Measurements from ENCODE around the gene RPP25. TPM values are rescaled to one million over a fixed set of nuclear protein-coding genes. Genes with fewer than 3 reads are reported as not detected.

Gene RPP25
- total RNA-seq, 4 donors from 2014 or later, result 14.2 to 23.1 (median 16.4) TPM

- Histone ChIP-seq H3K4me3 (replicated peaks in 1 of 3) (no peak overlapping the region), H3K4me1 (peaks cover 8 to 10% of the 10 kb centered on the region in 2 donors), H3K27ac (no peak overlapping the region), H3K27me3 (no peaks in the 10 kb centered on the region), H3K9me3 (no peaks in the 10 kb centered on the region), H3K36me3 (no peaks in the 10 kb centered on the region)
- intact Hi-C loops (cut with DNase I), result no loop called here
- DNase-seq, result no peak
- TF ChIP-seq CTCF (IDR thresholded peaks at IDR 0.05) (no peak), POLR2A (IDR thresholded peaks at IDR 0.05) (no peak)
- WGBS, 2 donors, result 38 to 57% methylated on average over 1 of the region's 1 CpG
Measured at GRCh38 chr15:74992619-74993018, 36.0 kb upstream of the RPP25 start.

- TF ChIP-seq CTCF (IDR thresholded peaks at IDR 0.05), result no peak
- no peak for TF ChIP-seq POLR2A (IDR thresholded peaks at IDR 0.05)
- no peaks in the 10 kb centered on the region for H3K27me3 ChIP-seq
- H3K27ac ChIP-seq, result no peak overlapping the region
- H3K4me3 ChIP-seq (replicated peaks in 1 of 3), result no peak overlapping the region
- H3K9me3 ChIP-seq, result no peaks in the 10 kb centered on the region
- no peaks in the 10 kb centered on the region for H3K36me3 ChIP-seq
- no peaks in the 10 kb centered on the region for H3K4me1 ChIP-seq
- intact Hi-C loops (cut with DNase I), result no loop called here
- DNase-seq, result no peak
Measured at GRCh38 chr15:74989527-74989926, 33.0 kb upstream of the RPP25 start.

- Histone ChIP-seq H3K27ac (no peak overlapping the region), H3K9me3 (no peaks in the 10 kb centered on the region), H3K4me1 (no peaks in the 10 kb centered on the region), H3K36me3 (no peaks in the 10 kb centered on the region), H3K4me3 (replicated peaks in 1 of 3) (no peak overlapping the region), H3K27me3 (no peaks in the 10 kb centered on the region)
- 27 to 32% methylated on average over 4 of the region's 4 CpGs for WGBS, 2 donors
- DNase-seq, result peak; percentile 50 to 55
- intact Hi-C loops (cut with DNase I), result no loop called here
- TF ChIP-seq CTCF (IDR thresholded peaks at IDR 0.05), result peak in 4 of 6 experiments; percentile 38 to 51 (median 48)
- TF ChIP-seq POLR2A (IDR thresholded peaks at IDR 0.05), result no peak
Measured at GRCh38 chr15:74988007-74988800, 31.6 kb upstream of the RPP25 start.

- no peaks in the 10 kb centered on the region for H3K36me3 ChIP-seq
- H3K27ac ChIP-seq, result no peak overlapping the region
- H3K27me3 ChIP-seq, result no peaks in the 10 kb centered on the region
- TF ChIP-seq POLR2A (IDR thresholded peaks at IDR 0.05) (no peak), CTCF (IDR thresholded peaks at IDR 0.05) (no peak)
- no peaks in the 10 kb centered on the region for H3K9me3 ChIP-seq
- WGBS, 2 donors, result 37 to 46% methylated on average over 4 of the region's 4 CpGs
- intact Hi-C loops (cut with DNase I), result no loop called here
- no peaks in the 10 kb centered on the region for H3K4me1 ChIP-seq
- DNase-seq, result no peak
- H3K4me3 ChIP-seq (replicated peaks in 1 of 3), result no peak overlapping the region
Measured at GRCh38 chr15:74983725-74984231, 27.2 kb upstream of the RPP25 start.

GRCh38 chr15:74982183-74982582 is 25.6 kb upstream of the RPP25 start:
- intact Hi-C loops (cut with DNase I), result no loop called here
- Histone ChIP-seq H3K9me3 (no peaks in the 10 kb centered on the region), H3K4me3 (replicated peaks in 1 of 3) (no peak overlapping the region), H3K36me3 (no peaks in the 10 kb centered on the region), H3K27me3 (no peaks in the 10 kb centered on the region), H3K27ac (no peak overlapping the region), H3K4me1 (no peaks in the 10 kb centered on the region)
- 76 to 82% methylated on average over 5 of the region's 5 CpGs for whole genome bisulfite sequencing, 2 donors
- no peak for DNase-seq
- TF ChIP-seq CTCF (IDR thresholded peaks at IDR 0.05) (no peak), POLR2A (IDR thresholded peaks at IDR 0.05) (no peak)

Data from thyroid gland (tissue), 4 donors.